Activated CD4-positive, alpha-beta T cell treated with anti-CD3 and anti-CD28 coated beads for 36 hours (primary cell): ENCODE results near the gene ARL14EP. TPM values are rescaled to one million over a fixed set of nuclear protein-coding genes. Genes with fewer than 3 reads are reported as not detected.

Experiments used
- ATAC-seq: fragments of 200-7000 bp; cut with Tn5 transposase; one replicate; pipeline ENCODE4 v1.10.0; 2021; ENCODE audit warnings: mild to moderate bottlenecking, moderate library complexity
- CTCF ChIA-PET: fragments of 350-600 bp; sonication (Branson Sonifier 250); formaldehyde crosslinking; loops from one replicate; lab custom pipeline; 2021; ENCODE audit warnings: antibody characterized with exemption; lab: Charles Lee
- POLR2A ChIA-PET: fragments of 350-600 bp; sonication (Branson Sonifier 250); formaldehyde crosslinking; loops from one replicate; lab custom pipeline; 2021; ENCODE audit warnings: antibody characterized with exemption, inconsistent platforms; lab: Charles Lee
- DNase-seq: peaks from one replicate; pipeline ENCODE4 v3.0.0-alpha.2; 2020
- H3K27ac Mint-ChIP-seq: one replicate; pipeline ENCODE4 v1.8.0; 2021; ENCODE audit warnings: mixed read lengths
- H3K27me3 Mint-ChIP-seq: one replicate; pipeline ENCODE4 v1.8.0; 2021; ENCODE audit warnings: mixed read lengths
- H3K36me3 Mint-ChIP-seq: one replicate; pipeline ENCODE4 v1.8.0; 2021; ENCODE audit warnings: low read depth, mixed read lengths
- H3K4me1 Mint-ChIP-seq: one replicate; pipeline ENCODE4 v1.8.0; 2021; ENCODE audit warnings: mixed read lengths
- H3K4me3 Mint-ChIP-seq: one replicate; pipeline ENCODE4 v1.8.0; 2021; ENCODE audit warnings: mild to moderate bottlenecking, moderate library complexity, mixed read lengths
- H3K9me3 Mint-ChIP-seq: one replicate; pipeline ENCODE4 v1.8.0; 2021; ENCODE audit warnings: low read depth, mixed read lengths
- intact Hi-C, 2 experiments: fragments of 100-400 bp; cut with DNase I in 1 of 2; cut with micrococcal nuclease in 1 of 2; formaldehyde crosslinking; loops; one replicate each; pipeline versions ENCODE4 v1.14.2 to v1.15.1; 2022 to 2024; cut with DNase I, micrococcal nuclease
- total RNA-seq, 2 experiments: library from RNA; stranded (reverse); gene quantifications; one replicate each; pipeline ENCODE4 v1.2.3, GENCODE V29; 2021

ARL14EP gene
- total RNA-seq, 2 experiments from 2014 or later = 34.8 to 51.8 TPM

DNA sequence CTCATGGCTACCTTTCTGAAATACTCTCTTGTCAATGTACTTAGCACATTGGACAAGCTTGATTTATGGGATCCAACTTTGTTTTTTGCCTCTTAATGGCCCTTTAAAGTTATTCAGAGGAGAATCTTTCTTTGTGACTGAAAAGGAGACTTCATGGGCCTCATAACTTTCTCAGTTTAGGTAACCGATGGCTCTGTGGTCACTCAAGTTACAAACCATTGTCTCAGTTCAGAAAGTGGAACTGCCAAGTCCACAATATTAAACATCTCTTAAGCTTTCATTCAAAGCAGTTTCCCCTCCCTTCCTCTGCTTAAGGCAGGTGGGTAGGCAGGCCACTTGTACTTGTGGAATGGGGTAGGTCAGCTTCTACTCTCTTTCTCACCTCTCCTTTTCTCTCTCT is 12.3 kb upstream of the ARL14EP start:
- H3K4me1 Mint-ChIP-seq = no peaks in the 10 kb centered on the region
- ChIA-PET POLR2A (no interaction called here), CTCF (no interaction called here)
- H3K27ac Mint-ChIP-seq = no peak overlapping the region
- no peak for ATAC-seq
- no peak for DNase-seq
- H3K4me3 Mint-ChIP-seq = no peak overlapping the region
- H3K36me3 Mint-ChIP-seq = no peaks in the 10 kb centered on the region
- intact Hi-C loops = no loop called here
- H3K9me3 Mint-ChIP-seq = peaks cover 7% of the 10 kb centered on the region
- peaks cover 20% of the 10 kb centered on the region for H3K27me3 Mint-ChIP-seq

DNA sequence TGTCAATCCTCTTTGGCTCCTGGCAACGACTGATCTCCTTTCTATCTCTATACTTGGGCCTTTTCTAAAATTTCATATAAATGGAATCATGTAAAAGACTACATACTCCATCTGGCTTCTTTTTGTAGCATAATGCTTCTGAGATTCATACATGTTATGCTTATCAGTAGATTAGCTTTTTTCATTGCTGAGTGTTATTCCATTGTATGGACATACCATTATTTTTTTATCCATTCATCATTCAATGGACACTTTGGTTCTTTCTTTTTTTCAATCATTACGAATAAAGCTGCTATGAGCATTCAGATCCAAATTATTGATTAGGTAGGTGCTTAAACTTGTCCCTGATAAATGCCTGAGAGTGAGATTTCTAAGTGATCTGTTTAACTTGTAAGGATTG is 11.7 kb upstream of the ARL14EP start:
- Mint-ChIP-seq H3K4me1 (no peaks in the 10 kb centered on the region), H3K27ac (no peak overlapping the region), H3K4me3 (no peak overlapping the region), H3K9me3 (peaks cover 6% of the 10 kb centered on the region), H3K27me3 (peaks cover 24% of the 10 kb centered on the region), H3K36me3 (no peaks in the 10 kb centered on the region)
- intact Hi-C loops = no loop called here
- no peak for ATAC-seq
- no peak for DNase-seq
- POLR2A ChIA-PET = no interaction called here
- CTCF ChIA-PET = no interaction called here

- ChIA-PET POLR2A (no interaction called here), CTCF (no interaction called here)
- no peaks in the 10 kb centered on the region for H3K36me3 Mint-ChIP-seq
- ATAC-seq (no peak), DNase-seq (no peak)
- peaks cover 24% of the 10 kb centered on the region for H3K27me3 Mint-ChIP-seq
- H3K9me3 Mint-ChIP-seq = peaks cover 6% of the 10 kb centered on the region
- H3K27ac Mint-ChIP-seq = no peak overlapping the region
- peaks cover 3% of the 10 kb centered on the region for H3K4me1 Mint-ChIP-seq
- intact Hi-C loops = no loop called here
- no peak overlapping the region for H3K4me3 Mint-ChIP-seq
Measured at GRCh38 chr11:30312243-30312642, 10.7 kb upstream of the ARL14EP start.

DNA sequence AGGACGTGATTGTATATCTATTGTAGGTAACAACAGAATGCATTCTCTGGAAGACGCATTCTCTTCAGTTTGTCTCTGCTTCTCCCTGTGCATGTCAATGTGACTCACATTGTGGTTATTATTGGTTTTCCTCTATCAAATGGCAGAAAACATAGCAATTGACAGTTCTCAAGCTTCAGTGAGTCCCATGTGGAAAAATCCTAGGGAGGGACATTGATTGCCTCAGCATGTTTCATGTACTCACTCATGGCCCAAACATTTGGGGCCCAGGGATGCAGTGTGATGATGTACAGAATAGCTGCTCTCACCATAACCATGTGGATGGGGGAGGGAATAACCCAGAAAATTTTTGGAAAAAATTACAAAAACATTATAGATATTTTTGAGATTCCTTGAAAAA is 9.3 kb upstream of the ARL14EP start:
- ChIA-PET POLR2A (no interaction called here), CTCF (no interaction called here)
- Mint-ChIP-seq H3K4me1 (peaks cover 6% of the 10 kb centered on the region), H3K27me3 (peaks cover 28% of the 10 kb centered on the region), H3K9me3 (peaks cover 6% of the 10 kb centered on the region), H3K27ac (no peak overlapping the region), H3K4me3 (no peak overlapping the region), H3K36me3 (no peaks in the 10 kb centered on the region)
- intact Hi-C loops = no loop called here
- DNase-seq (no peak), ATAC-seq (no peak)

DNA sequence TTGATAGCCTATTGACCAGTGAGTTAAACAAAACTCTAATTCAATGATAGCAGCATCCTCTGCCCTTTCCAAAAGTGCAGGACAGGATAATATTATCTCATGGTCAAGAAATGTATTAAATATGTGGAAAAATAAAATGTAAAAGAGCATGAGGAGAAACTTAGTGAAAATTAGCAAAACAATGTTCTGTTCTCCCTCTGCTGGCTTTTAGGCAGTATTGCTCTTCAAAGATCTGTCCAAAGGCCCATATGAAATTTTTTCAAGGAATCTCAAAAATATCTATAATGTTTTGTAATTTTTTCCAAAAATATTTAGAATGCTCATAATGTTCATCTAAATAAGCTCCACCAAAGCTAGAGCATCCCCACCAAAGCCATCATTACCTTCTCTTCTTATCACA is 8.3 kb upstream of the ARL14EP start:
- Mint-ChIP-seq H3K4me1 (peaks cover 6% of the 10 kb centered on the region), H3K27me3 (peaks cover 25% of the 10 kb centered on the region), H3K27ac (no peak overlapping the region), H3K9me3 (peaks cover 6% of the 10 kb centered on the region), H3K4me3 (no peak overlapping the region), H3K36me3 (no peaks in the 10 kb centered on the region)
- ATAC-seq (no peak), DNase-seq (no peak)
- intact Hi-C loops = no loop called here
- CTCF ChIA-PET = no interaction called here
- POLR2A ChIA-PET = no interaction called here

- ATAC-seq (no peak), DNase-seq (no peak)
- H3K9me3 Mint-ChIP-seq = peaks cover 1% of the 10 kb centered on the region
- peaks cover 19% of the 10 kb centered on the region for H3K27me3 Mint-ChIP-seq
- POLR2A ChIA-PET = no interaction called here
- no peaks in the 10 kb centered on the region for H3K36me3 Mint-ChIP-seq
- CTCF ChIA-PET = interaction anchor here (0.8 to 1.8 kb wide), 2 partner anchors 29 to 115 kb away, joined by 3 to 5 read pairs; no protein-coding TSS in a partner anchor
- H3K27ac Mint-ChIP-seq = no peak overlapping the region
- peaks cover 6% of the 10 kb centered on the region for H3K4me1 Mint-ChIP-seq
- intact Hi-C loops = no loop called here
- no peak overlapping the region for H3K4me3 Mint-ChIP-seq
Measured at GRCh38 chr11:30316237-30316636, 6.7 kb upstream of the ARL14EP start.

DNA sequence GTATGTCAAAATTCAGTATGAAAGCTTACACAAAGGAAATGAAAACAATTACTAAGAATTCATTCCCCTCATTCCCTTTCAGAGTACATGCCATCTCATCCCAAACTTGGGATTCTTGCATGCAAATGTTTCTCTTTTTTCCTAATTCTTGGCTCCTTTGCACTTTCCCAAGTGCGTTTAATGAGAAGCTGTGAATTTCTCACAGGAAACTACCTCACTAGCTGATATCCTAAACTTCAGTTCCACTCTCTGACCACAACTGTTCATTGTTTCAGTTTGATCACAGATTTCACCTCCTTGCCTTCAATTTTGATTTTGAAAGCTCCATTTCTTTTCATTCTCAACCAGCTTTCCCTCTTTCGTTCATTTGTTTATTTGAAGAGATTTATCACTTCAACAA is 5.9 kb upstream of the ARL14EP start:
- CTCF ChIA-PET = interaction anchor here (1.0 kb wide), 1 partner anchor 120 kb away, joined by 3 read pairs; no protein-coding TSS in a partner anchor
- no peak for ATAC-seq

GRCh38 chr11:30321321-30321720 is 1.6 kb upstream of the ARL14EP start:
- Mint-ChIP-seq H3K36me3 (peaks cover 13% of the 10 kb centered on the region), H3K9me3 (no peaks in the 10 kb centered on the region), H3K4me1 (peaks cover 34% of the 10 kb centered on the region), H3K27me3 (peaks cover 9% of the 10 kb centered on the region), H3K4me3 (no peak overlapping the region), H3K27ac (no peak overlapping the region)
- POLR2A ChIA-PET = no interaction called here
- intact Hi-C loops = loop anchor here (5.0 to 10.0 kb wide), 5 partner anchors 1043 to 1773 kb away; partner anchors contain the start of genes DCDC1 (in 2 of the 2), DNAJC24 (in 2 of the 2) and RCN1 (in 1 of the 2)
- CTCF ChIA-PET = interaction anchor here (0.8 kb wide), 1 partner anchor 12 kb away, joined by 3 read pairs; no protein-coding TSS in a partner anchor
- ATAC-seq (no peak), DNase-seq (no peak)

More for the DNA sequence above, 5.9 kb upstream of the ARL14EP start:
- no peak overlapping the region for H3K27ac Mint-ChIP-seq
- H3K27me3 Mint-ChIP-seq = peaks cover 19% of the 10 kb centered on the region
- intact Hi-C loops = no loop called here
- H3K4me1 Mint-ChIP-seq = peaks cover 6% of the 10 kb centered on the region
- no peak for DNase-seq
- no peaks in the 10 kb centered on the region for H3K9me3 Mint-ChIP-seq
- POLR2A ChIA-PET = no interaction called here
- no peaks in the 10 kb centered on the region for H3K36me3 Mint-ChIP-seq
- no peak overlapping the region for H3K4me3 Mint-ChIP-seq

DNA sequence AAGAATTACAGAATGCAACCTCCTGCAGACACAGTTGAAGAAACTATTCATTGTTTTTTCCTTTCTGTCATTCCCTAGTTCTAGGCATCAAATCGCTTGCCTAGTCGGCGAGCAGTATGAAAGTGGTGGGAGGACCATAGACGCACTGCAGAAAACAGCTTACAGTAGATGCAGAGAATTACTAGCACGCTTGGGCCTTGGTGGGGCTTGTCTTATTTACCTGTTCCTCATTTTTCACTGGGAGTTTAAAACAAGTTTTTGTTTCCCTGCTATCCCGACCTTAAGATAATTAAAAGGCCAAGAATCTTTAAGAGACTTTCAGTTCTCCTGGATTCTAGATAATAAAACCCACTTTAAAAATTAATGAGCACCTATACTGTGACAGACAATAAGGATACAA is 713 bp upstream of the ARL14EP start:
- CTCF ChIA-PET = interaction anchor here (0.8 kb wide), 1 partner anchor 11 kb away, joined by 3 read pairs; no protein-coding TSS in a partner anchor
- peak overlapping the region; percentile 100 for H3K27ac Mint-ChIP-seq
- H3K9me3 Mint-ChIP-seq = no peaks in the 10 kb centered on the region
- peak overlapping the region; percentile 94 for H3K4me3 Mint-ChIP-seq
- peaks cover 38% of the 10 kb centered on the region for H3K4me1 Mint-ChIP-seq
- POLR2A ChIA-PET = interaction anchor here (0.6 kb wide), 1 partner anchor 81 kb away, joined by 3 read pairs; no protein-coding TSS in a partner anchor
- intact Hi-C loops = loop anchor here (5.0 to 10.0 kb wide), 5 partner anchors 1043 to 1773 kb away; partner anchors contain the start of genes DCDC1 (in 2 of the 2), DNAJC24 (in 2 of the 2) and RCN1 (in 1 of the 2)
- peaks cover 7% of the 10 kb centered on the region for H3K27me3 Mint-ChIP-seq
- peaks cover 19% of the 10 kb centered on the region for H3K36me3 Mint-ChIP-seq
- DNase-seq (no peak), ATAC-seq (no peak)

DNA sequence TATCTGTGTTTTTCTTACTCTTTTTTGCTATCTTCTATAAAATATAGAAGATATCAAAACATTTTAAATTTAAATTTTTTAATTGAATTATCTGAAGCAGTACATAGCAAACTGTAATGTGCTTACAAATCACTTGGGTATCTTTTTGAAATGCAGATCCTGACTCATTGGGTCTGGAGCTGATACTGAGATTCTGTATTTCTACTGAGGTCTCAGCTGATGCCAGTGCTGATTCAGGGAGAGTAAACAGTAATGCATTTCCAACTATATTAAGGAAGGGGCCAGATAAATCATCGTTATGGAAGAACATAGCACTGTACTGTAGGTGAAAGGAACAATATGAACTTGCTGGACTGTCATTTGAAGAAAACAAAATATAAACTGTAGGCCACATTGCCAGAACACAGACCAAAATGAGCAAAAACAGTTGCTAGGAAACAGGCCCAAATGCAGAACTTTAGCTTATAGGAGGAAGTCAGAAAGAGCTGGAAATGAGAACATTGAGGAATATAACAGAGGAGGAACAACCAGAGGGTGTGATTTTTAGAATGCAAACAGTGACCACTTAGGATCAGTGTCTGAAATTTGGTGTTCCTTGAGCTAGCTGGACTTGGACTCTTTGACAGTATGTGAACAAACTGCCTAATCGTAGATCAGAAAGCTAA is 3.3 kb downstream of the ARL14EP start:
- Mint-ChIP-seq H3K4me3 (peak overlapping the region; percentile 13), H3K9me3 (no peaks in the 10 kb centered on the region), H3K36me3 (peaks cover 30% of the 10 kb centered on the region), H3K27me3 (no peaks in the 10 kb centered on the region), H3K4me1 (peaks cover 63% of the 10 kb centered on the region), H3K27ac (peak overlapping the region; percentile 84)
- ChIA-PET POLR2A (no interaction called here), CTCF (interaction anchor here (1.0 kb wide), 2 partner anchors 19 kb away, joined by 3 read pairs; no protein-coding TSS in a partner anchor)
- intact Hi-C loops = loop anchor here (10.0 kb wide), 3 partner anchors 1039 to 1769 kb away; partner anchors contain the start of genes DCDC1 (in 1 of the 2), DNAJC24 (in 1 of the 2) and RCN1 (in 1 of the 2)
- no peak for DNase-seq
- no peak for ATAC-seq

- intact Hi-C loops = loop anchor here (10.0 kb wide), 3 partner anchors 1038 to 1768 kb away; partner anchors contain the start of genes DCDC1 (in 1 of the 2), DNAJC24 (in 1 of the 2) and RCN1 (in 1 of the 2)
- peaks cover 33% of the 10 kb centered on the region for H3K36me3 Mint-ChIP-seq
- H3K4me1 Mint-ChIP-seq = peaks cover 65% of the 10 kb centered on the region
- H3K27ac Mint-ChIP-seq = peak overlapping the region; percentile 84
- DNase-seq (no peak), ATAC-seq (no peak)
- H3K27me3 Mint-ChIP-seq = no peaks in the 10 kb centered on the region
- no peaks in the 10 kb centered on the region for H3K9me3 Mint-ChIP-seq
- ChIA-PET CTCF (interaction anchor here (1.0 kb wide), 1 partner anchor 18 kb away, joined by 3 read pairs; no protein-coding TSS in a partner anchor), POLR2A (no interaction called here)
- peak overlapping the region; percentile 13 for H3K4me3 Mint-ChIP-seq
Measured at GRCh38 chr11:30326906-30327305, 4.0 kb downstream of the ARL14EP start.
